KMS-11 (cell line): ENCODE results near the gene ARL15.

Experiments
- H2AFZ ChIP-seq: fragments of 200-600 bp; sonication (generic); 2 replicates; pipeline ENCODE4 v1.6.1; 2016; ENCODE audit warnings: antibody characterized with exemption, mixed run types, low read depth
- H3K27ac ChIP-seq: fragments of 200-600 bp; sonication (generic); 2 replicates; pipeline ENCODE4 v1.6.1; 2016; ENCODE audit warnings: mild to moderate bottlenecking, mixed run types
- H3K27me3 ChIP-seq: fragments of 200-600 bp; sonication (generic); 2 replicates; pipeline ENCODE4 v1.6.1; 2017; ENCODE audit warnings: mild to moderate bottlenecking, low read depth, mixed run types, moderate library complexity; ENCODE audit not compliant: insufficient read depth
- H3K36me3 ChIP-seq: fragments of 200-600 bp; sonication (generic); 2 replicates; pipeline ENCODE4 v1.6.1; 2017; ENCODE audit warnings: mild to moderate bottlenecking, mixed run types; ENCODE audit not compliant: insufficient read depth
- H3K4me1 ChIP-seq: fragments of 200-600 bp; sonication (generic); 2 replicates; pipeline ENCODE4 v1.6.1; 2016; ENCODE audit warnings: mild to moderate bottlenecking, low read depth, mixed run types; ENCODE audit not compliant: poor library complexity, severe bottlenecking
- H3K4me2 ChIP-seq: fragments of 200-600 bp; sonication (generic); 2 replicates; pipeline ENCODE4 v1.7.0; 2016; ENCODE audit warnings: mild to moderate bottlenecking, mixed run types
- H3K4me3 ChIP-seq: fragments of 200-600 bp; sonication (generic); IDR thresholded peaks from 2 replicates; pipeline ENCODE4 v1.6.1; 2017; ENCODE audit warnings: low read depth, low read length, mixed read lengths; ENCODE audit not compliant: insufficient read depth
- H3K79me2 ChIP-seq: fragments of 200-600 bp; sonication (generic); 2 replicates; pipeline ENCODE4 v1.6.1; 2016; ENCODE audit warnings: low read depth, mixed run types; ENCODE audit not compliant: insufficient read depth
- H3K9ac ChIP-seq: fragments of 200-600 bp; sonication (generic); 2 replicates; pipeline ENCODE4 v1.6.1; 2016; ENCODE audit warnings: mild to moderate bottlenecking, mixed run types
- H4K20me1 ChIP-seq: fragments of 200-600 bp; sonication (generic); 2 replicates; pipeline ENCODE4 v1.6.1; 2016; ENCODE audit warnings: mild to moderate bottlenecking, mixed run types; ENCODE audit not compliant: insufficient read depth
- TF ChIP-seq, protein P1 (sequence below): fragments of 200-600 bp; sonication (generic); conservative IDR thresholded peaks from 2 replicates; pipeline ENCODE4 v1.6.1; 2017; ENCODE audit warnings: low read depth, mild to moderate bottlenecking, antibody characterized with exemption, low read length, moderate library complexity, mixed read lengths

ARL15 gene

DNA sequence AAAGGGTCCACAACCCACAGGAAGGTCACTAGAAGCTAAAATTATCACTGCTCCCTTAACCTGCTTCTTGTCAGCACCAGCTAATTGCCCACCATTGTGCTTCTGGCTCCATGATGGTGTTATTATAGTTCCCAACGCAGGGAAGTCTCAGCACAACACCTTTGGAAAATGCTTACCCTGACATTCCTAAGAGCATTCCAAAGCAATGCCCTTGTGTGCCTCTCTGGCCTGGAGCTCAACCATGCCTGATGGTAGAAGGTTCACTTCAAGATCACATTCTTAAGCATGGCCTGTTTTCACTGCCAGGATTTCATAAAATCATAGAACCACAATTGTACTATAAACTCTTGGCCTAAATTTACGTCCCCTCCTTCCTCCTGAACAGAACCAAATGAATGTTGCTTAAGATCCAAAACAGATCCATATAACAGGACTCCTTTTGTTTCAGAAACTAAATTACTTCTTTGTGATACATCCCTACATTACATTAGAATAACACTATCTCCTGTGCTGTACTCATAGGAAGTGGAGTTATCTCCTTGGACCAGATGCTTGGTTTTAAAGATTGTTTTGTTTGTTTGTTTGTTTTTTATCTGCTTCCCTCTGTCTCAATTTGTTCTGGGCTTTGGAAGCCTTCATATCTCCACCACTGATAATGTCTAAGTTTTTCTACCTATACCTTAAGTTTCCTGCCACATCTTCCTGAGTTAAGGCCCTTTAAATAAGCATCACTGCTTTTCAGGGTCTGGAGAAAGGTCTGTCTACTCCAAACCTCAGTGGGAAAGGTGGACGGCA, 32.1 kb downstream of the ARL15 start:
- Histone ChIP-seq H3K27me3 (no peaks in the 10 kb centered on the region), H3K79me2 (no peaks in the 10 kb centered on the region), H3K27ac (no peak overlapping the region), H2AFZ (no peak overlapping the region), H3K36me3 (no peaks in the 10 kb centered on the region), H3K4me2 (no peak overlapping the region), H3K9ac (no peak overlapping the region), H3K4me3 (no peak overlapping the region), H4K20me1 (no peaks in the 10 kb centered on the region), H3K4me1 (peaks cover under 1% of the 10 kb centered on the region)
- TF ChIP-seq, protein P1, sequence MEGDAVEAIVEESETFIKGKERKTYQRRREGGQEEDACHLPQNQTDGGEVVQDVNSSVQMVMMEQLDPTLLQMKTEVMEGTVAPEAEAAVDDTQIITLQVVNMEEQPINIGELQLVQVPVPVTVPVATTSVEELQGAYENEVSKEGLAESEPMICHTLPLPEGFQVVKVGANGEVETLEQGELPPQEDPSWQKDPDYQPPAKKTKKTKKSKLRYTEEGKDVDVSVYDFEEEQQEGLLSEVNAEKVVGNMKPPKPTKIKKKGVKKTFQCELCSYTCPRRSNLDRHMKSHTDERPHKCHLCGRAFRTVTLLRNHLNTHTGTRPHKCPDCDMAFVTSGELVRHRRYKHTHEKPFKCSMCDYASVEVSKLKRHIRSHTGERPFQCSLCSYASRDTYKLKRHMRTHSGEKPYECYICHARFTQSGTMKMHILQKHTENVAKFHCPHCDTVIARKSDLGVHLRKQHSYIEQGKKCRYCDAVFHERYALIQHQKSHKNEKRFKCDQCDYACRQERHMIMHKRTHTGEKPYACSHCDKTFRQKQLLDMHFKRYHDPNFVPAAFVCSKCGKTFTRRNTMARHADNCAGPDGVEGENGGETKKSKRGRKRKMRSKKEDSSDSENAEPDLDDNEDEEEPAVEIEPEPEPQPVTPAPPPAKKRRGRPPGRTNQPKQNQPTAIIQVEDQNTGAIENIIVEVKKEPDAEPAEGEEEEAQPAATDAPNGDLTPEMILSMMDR, result no peak

DNA sequence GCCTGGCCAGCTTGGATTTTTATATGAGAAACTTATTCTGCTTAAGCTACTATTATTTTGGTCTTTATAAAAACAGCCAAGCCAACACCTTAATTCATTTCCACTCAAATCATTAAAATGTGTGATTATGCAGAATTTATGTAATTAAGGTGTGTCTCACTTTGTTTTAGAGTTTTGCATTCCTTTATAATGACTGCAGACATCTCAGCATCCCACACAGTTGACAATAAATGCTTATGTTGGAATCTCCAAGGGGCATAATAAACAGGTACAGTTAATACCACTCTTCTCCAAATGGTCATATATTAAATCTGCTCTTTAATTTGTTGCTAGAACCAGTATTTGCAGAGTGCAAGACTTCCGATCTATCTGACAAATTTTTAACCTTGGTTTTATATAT, 34.3 kb downstream of the ARL15 start:
- Histone ChIP-seq H3K4me1 (peaks cover 8% of the 10 kb centered on the region), H3K9ac (no peak overlapping the region), H2AFZ (no peak overlapping the region), H3K36me3 (no peaks in the 10 kb centered on the region), H3K79me2 (no peaks in the 10 kb centered on the region), H3K4me3 (no peak overlapping the region), H4K20me1 (no peaks in the 10 kb centered on the region), H3K27me3 (no peaks in the 10 kb centered on the region), H3K27ac (no peak overlapping the region), H3K4me2 (no peak overlapping the region)
- TF ChIP-seq, protein P1, result no peak

DNA sequence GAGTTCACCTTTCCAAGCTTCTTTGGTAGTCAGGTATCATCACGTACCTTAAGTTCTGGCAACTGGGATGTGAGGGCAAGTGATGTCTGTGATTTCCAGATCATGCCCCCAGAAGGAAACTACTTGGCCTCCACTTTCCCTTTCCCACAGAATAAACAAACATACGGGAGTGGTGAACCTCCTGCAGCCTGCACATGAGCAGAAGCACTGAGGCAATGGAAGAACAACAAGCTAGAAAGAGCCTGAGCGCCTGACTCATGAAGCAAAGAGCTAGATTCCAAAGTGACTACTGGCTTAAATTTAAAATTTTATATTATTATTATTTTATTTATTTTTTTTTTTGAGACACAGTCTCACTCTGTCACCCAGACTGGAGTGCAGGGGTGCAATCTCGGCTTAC, 35.0 kb downstream of the ARL15 start:
- Histone ChIP-seq H3K79me2 (no peaks in the 10 kb centered on the region), H3K27ac (no peak overlapping the region), H3K27me3 (no peaks in the 10 kb centered on the region), H3K4me3 (no peak overlapping the region), H3K4me1 (peaks cover 8% of the 10 kb centered on the region), H3K4me2 (no peak overlapping the region), H3K9ac (no peak overlapping the region), H4K20me1 (no peaks in the 10 kb centered on the region), H2AFZ (no peak overlapping the region), H3K36me3 (no peaks in the 10 kb centered on the region)
- TF ChIP-seq, protein P1, result no peak

DNA sequence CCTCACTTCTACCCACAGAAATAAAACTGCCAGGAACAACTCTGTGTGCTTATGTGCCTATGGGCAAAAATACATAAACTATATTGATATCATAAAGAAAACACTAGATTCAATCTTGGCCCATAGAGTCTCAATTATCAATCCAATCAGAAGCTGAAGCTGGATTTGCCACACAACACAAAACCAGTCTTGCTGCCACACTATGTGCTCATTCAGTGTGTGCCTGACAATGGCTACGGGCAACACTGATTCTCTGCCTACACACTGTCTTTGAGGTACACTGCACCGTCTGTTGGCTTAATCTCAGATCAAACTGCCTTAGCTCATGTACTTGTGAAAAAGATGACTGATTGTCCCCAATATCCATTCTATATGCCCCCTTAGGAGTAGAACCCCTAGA, 35.4 kb downstream of the ARL15 start:
- TF ChIP-seq, protein P1, result no peak

More for the DNA sequence above, 35.4 kb downstream of the ARL15 start:
- no peak overlapping the region for H3K9ac ChIP-seq
- peaks cover 8% of the 10 kb centered on the region for H3K4me1 ChIP-seq
- H3K4me3 ChIP-seq, result no peak overlapping the region
- no peak overlapping the region for H2AFZ ChIP-seq
- no peak overlapping the region for H3K4me2 ChIP-seq
- no peaks in the 10 kb centered on the region for H3K79me2 ChIP-seq
- no peaks in the 10 kb centered on the region for H3K36me3 ChIP-seq
- no peak overlapping the region for H3K27ac ChIP-seq
- no peaks in the 10 kb centered on the region for H4K20me1 ChIP-seq
- H3K27me3 ChIP-seq, result no peaks in the 10 kb centered on the region
